Measurements from ENCODE around the gene F11R. TPM values are rescaled to one million over a fixed set of nuclear protein-coding genes. Genes with fewer than 3 reads are reported as not detected.

F11R gene
- total and polyA plus RNA-seq, 12 donors = 7.1 to 22.7 (median 10.1) TPM

GRCh38 chr1:161007369-161007768 is 13.6 kb downstream of the F11R start:
- DNase-seq (no peak), ATAC-seq (no peak)
- Histone ChIP-seq H3K36me3 (no peaks in the 10 kb centered on the region), H3K27me3 (no peaks in the 10 kb centered on the region), H3K4me3 (no peak overlapping the region), H3K27ac (no peak overlapping the region), H3K4me1 (peaks cover 0 to 14% (median 0%) of the 10 kb centered on the region in 9 donors), H3K9me3 (no peaks in the 10 kb centered on the region)
- TF ChIP-seq, protein P1, sequence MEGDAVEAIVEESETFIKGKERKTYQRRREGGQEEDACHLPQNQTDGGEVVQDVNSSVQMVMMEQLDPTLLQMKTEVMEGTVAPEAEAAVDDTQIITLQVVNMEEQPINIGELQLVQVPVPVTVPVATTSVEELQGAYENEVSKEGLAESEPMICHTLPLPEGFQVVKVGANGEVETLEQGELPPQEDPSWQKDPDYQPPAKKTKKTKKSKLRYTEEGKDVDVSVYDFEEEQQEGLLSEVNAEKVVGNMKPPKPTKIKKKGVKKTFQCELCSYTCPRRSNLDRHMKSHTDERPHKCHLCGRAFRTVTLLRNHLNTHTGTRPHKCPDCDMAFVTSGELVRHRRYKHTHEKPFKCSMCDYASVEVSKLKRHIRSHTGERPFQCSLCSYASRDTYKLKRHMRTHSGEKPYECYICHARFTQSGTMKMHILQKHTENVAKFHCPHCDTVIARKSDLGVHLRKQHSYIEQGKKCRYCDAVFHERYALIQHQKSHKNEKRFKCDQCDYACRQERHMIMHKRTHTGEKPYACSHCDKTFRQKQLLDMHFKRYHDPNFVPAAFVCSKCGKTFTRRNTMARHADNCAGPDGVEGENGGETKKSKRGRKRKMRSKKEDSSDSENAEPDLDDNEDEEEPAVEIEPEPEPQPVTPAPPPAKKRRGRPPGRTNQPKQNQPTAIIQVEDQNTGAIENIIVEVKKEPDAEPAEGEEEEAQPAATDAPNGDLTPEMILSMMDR (IDR thresholded peaks at IDR 0.05) = no peak
- WGBS, 2 donors = 93 to 94% methylated on average over 2 of the region's 2 CpGs
- intact Hi-C loops (cut with DNase I) = no loop called here

DNA sequence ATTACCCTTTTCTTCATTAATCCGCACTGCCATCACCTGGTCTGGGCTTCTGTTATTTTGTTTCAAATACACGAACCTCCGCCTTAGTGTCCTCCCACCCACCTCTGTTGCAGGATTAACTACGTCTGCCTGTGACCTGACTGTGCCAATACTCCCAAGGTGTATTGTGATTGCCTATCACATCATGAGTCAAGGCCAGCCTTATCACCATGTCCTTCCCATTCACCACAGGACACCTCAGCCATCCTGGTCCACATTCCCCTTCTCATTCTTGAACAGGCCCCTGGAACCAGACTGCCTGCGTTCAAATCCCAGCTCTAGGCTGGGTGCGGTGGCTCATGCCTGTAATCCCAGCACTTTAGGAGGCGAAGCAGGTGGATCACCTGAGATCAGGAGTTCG is 14.4 kb downstream of the F11R start:
- Histone ChIP-seq H3K27me3 (no peaks in the 10 kb centered on the region), H3K4me1 (peaks cover 0 to 14% (median under 1%) of the 10 kb centered on the region in 9 donors), H3K9me3 (no peaks in the 10 kb centered on the region), H3K36me3 (no peaks in the 10 kb centered on the region), H3K27ac (no peak overlapping the region), H3K4me3 (no peak overlapping the region)
- 96 to 97% methylated on average over 8 of the region's 8 CpGs for WGBS, 2 donors
- ATAC-seq (no peak), DNase-seq (no peak)
- intact Hi-C loops (cut with DNase I) = no loop called here
- TF ChIP-seq, protein P1 (IDR thresholded peaks at IDR 0.05) = no peak

DNA sequence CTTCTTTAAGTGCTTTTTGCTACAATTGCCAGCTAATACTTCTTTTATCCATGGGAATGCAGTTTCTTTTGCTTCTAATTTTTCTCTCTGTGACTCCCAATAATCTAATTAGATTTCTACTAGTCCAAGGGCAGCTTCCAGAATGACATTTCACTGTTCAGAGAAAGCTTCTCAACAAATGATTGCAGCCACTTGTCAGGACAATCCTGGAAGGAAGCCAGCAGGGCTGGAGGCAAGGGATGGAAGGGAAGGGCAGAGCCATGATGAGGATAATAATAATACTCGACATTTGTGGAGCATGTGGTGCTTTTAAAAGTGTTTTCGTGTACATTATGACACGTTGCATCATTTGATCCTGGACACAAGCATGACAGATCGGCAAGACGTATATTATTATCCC is 19.4 kb downstream of the F11R start:
- Histone ChIP-seq H3K4me1 (peaks cover 0 to 25% (median 12%) of the 10 kb centered on the region in 9 donors), H3K27me3 (no peaks in the 10 kb centered on the region), H3K36me3 (peaks cover 0 to 34% (median 11%) of the 10 kb centered on the region in 9 donors), H3K27ac (no peak overlapping the region), H3K9me3 (no peaks in the 10 kb centered on the region), H3K4me3 (no peak overlapping the region)
- intact Hi-C loops (cut with DNase I) = no loop called here
- WGBS, 2 donors = 39 to 41% methylated on average over 5 of the region's 5 CpGs
- TF ChIP-seq, protein P1 (IDR thresholded peaks at IDR 0.05) = no peak
- ATAC-seq = peak in 1 of 8 donors; percentile 30
- DNase-seq = peak in 1 of 2 donors; percentile 24

DNA sequence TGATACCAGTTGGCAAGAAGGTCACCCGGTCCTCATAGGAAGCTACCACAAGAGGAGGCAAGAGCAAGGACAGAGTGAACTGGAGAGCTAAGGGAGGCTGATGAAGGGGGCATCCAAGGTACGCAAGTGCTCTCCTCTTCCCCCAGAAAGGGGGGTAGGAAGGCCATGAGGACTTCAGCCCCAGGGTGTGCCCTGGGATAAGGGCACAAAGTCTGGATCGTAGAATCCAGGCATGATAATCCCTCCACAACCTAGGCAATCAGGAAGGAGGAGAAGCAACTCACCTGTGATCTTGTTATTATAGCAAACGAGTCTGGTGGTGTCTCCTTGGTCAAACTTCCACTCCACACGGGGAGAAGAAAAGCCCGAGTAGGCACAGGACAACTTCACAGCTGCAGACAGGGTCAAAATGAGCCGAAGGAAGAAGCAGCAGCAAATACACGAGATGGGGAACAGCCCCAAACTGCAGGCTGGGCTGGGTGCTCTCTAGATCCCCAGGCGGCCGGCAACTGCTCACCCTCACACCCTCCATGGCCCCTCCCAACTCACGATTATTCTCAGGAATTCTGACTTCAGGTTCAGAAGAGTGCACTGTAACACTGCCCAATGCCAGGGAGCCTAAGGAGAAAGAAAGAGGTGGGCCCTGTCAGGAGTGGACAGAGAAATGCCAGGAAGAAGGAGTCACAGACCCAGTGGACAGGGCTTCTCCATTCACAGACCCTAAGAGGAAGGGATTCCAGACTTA is 20.0 kb downstream of the F11R start:
- Histone ChIP-seq H3K4me1 (peaks cover 0 to 30% (median 12%) of the 10 kb centered on the region in 9 donors), H3K27me3 (no peaks in the 10 kb centered on the region), H3K9me3 (no peaks in the 10 kb centered on the region), H3K4me3 (no peak overlapping the region), H3K36me3 (peaks cover 0 to 34% (median 11%) of the 10 kb centered on the region in 9 donors), H3K27ac (no peak overlapping the region)
- intact Hi-C loops (cut with DNase I) = no loop called here
- no peak for ATAC-seq
- 78 to 79% methylated on average over 11 of the region's 11 CpGs for WGBS, 2 donors
- no peak for DNase-seq
- TF ChIP-seq, protein P1 (IDR thresholded peaks at IDR 0.05) = no peak

Data from heart right ventricle (tissue), 16 donors.